GM19328 (cell line): ENCODE results near the gene KLHDC3.
A peak's percentile ranks its signal among the peaks of the same experiment; 100 is the strongest.
"Not testable (repeated sequence)": the region's sequence is repeated elsewhere in the genome, so short reads cannot be mapped to it uniquely, and the experiment has no call there.

Experiments
- ATAC-seq: cut with Tn5 transposase; IDR thresholded peaks from one replicate; pipeline ENCODE4 v1.9.1; 2021; ENCODE audit warnings: mild to moderate bottlenecking, moderate library complexity; ENCODE audit not compliant: unreplicated experiment

Gene KLHDC3

DNA sequence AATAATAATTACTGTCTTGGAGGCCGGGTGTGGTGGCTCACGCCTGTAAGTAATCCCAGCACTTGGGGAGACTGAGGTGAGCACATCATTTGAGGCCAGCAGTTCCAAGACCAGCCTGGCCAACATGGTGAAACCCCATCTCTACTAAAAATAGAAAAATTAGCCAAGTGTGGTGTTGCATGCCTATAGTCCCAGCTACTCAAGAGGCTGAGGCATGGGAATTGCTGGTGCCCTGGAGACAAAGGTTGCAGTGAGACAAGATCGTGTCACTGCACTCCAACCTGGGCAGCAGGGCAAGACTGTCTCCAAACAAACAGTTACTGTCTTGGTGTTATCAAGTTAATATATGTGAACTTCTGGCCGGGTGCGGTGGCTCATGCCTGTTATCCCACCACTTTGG is 12.3 kb downstream of the KLHDC3 start:
- ATAC-seq: no peak

DNA sequence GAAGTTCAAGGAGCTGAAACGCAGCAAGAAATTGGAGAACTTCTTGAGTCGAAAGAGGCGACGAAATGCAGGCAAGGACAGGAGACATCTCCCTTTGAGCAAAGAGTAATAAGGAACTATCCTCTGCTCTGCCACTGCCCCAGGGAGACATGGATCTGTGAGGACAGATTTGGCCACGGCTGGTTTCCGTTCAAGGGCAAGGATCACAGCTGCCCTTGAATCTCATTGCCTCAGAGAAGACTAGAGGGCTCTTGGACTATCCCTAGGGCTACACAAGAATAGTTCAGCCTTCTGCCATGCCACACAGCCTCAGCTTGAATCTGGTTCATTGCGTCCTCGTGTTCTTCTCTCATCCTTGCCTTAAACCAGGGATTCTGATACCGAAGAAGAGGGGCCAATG is 15.1 kb downstream of the KLHDC3 start:
- ATAC-seq: no peak

DNA sequence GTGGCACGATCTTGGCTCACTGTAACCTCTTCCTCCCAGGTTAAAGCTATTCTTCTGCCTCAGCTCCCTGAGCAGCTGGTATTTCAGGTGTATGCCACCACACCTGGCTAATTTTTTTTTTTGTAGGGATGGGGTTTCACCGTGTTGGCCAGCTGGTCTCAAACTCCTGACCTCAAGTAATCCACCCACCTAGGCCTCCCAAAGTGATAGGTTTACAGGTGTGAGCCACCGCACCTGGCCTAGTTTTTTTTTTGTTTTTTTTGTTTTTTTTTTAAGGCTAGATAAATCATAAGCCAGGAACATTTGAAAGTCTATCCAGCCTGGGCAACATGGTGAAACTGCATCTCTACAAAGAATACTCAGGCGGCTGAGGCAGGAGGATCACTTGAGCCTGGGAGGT is 18.3 kb downstream of the KLHDC3 start:
- no peak for ATAC-seq

DNA sequence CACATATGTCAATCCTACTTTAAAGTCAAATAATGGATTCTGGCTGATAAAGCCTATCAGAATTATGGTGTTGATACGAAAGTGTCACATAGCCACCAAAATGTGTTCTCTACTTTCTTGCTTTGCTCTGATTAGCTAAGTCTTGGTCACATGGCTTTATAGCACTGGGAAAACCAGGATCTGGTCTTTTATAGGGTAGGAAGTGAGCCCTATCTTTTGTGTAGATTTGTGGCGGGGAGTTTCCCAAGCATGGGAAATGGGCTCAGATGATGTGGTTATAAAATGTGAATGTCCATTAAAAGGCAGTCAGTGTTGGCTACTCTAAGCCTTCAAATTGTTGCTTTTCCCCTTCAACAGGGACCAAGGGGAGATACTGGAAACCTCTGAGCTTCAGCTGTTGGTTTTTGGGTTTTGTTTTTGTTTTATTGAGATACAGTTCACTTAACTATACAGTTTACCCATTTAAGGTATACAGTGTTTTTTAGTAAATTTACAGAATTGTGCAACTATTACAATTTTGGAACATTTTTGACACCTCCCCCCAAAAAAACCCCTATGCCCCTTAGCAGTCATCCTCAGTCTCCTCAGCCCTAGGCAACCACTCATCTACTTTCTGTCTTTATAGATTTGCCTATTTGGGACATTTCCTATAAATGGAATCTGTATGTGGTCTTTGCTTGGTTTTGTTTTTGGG is 19.6 kb downstream of the KLHDC3 start:
- no peak for ATAC-seq

DNA sequence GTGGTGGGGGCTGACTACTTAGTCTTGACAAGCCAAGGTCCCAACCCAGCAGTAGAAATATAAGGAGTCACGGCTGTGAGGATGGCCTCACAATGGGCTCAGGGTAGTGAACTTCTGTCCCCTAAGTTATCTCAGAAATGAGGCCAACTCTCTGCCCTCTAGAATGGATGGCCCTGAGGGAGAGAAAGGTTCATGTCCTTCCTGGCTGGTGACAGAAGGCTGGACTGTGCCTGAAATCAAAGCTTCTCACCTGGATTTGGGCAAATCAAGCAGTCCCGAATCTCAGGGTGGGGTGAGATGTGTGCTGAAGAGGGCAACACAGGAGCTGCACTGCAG is 20.1 kb downstream of the KLHDC3 start:
- no peak for ATAC-seq

DNA sequence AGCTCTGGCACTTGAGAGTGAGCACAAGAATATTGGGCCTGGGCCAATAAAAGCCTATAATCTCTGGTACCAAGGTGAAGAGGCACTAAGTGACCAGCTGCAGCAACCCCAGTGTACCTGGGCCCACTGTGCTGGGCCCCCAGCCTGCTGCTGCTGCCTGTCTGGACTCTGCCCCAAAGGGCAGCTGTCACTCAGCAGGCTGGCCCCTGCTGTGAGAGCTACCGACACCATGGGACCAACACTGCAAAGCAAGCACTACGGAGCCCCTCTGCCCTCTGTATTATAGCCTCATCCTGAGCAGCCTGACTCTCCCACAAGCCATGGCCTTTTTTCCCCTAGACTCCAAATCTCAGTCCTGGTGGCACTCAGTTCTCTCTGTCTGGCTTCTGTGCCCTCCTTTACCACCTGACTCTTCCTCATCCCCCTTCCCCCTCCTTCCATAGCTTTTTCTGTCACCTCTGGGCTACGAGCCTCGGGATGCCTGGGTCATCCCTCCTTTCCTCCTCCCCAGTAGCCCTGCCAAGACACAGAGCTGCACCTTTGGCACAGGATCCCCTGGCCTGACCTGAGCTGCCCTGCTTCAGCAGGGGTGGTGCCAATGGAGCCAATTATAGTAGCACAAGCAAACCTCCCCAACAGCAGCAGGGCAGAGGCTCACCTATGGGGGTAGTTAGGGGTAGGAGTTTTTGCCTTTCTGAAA is 21.6 kb downstream of the KLHDC3 start:
- ATAC-seq: no peak

DNA sequence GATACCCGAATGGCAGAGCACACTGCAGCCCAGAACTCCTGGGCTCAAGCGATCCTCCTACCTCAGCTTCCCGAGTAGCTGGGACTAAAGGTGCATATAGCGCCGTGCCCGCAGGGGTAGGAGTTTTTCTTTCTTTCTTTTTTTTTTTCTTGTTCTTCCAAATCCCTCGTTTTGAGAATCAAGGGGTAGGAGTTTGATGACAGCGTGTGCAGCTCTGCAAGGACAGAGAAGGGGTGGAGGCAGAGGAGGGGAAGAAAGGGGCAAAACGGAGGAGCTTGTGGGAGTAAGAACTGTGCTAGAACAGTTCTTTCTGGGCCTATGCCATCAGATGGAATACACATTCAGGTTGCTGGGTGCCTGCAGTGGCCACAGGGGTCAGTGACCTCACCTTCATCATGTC is 22.7 kb downstream of the KLHDC3 start:
- ATAC-seq: no peak

DNA sequence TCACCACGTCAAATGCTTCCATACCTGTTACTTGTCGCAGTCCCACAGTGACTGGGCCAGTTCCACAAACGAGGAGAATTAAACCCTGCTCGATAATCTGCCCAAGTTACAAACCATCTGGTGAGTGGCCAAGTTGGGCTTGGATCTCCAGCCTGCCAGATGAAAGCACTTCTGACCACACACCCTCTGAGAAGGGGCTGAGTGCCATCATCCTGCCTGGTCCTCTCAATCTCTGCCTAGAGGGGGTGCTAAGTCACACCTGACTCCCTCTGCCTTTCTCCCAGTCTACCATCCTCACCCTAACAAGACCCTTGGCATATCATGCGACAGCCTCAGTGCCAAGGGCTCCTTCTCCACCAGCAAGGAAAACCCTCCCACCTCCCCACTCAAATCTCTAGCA is 23.1 kb downstream of the KLHDC3 start:
- no peak for ATAC-seq

DNA sequence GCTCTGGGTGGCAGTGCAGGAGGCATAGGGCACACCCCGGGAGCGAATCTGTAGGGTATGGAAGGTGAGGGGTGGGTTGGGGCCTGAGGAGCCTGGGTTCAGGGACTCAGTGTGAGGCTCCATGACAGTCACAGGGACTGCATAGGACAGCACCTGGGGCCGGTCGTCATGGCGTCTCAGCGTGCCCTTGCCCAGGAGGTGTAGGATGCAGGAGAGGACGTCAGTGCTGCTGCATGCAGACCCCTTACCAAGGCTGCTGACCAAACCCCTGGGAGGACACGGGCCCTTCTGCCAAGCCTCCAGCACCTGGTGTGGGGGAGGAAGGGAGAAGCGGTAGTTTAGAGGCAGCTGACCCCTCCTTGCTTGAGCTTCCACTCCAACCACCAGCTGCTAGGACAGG is 23.7 kb downstream of the KLHDC3 start:
- no peak for ATAC-seq

DNA sequence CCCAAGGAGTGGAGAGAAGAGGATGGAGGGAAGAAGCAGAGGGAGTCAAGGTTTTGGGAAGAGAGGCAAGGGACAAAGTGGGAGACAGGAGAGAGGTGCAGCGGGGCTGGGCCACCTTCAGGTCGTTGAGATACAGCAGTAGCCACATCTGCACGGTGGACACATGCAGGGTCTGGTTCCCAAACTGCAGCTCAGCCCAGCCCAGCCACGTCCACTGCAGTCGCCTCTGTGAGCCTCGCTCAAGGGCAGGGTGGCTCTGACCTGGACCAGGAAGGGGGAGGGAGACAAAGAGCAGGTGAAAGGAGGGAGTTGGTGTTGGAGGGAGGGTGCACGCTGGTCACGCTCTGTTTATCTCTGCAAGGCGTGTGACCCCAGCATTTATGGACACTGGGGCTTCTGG is 24.7 kb downstream of the KLHDC3 start:
- ATAC-seq: no peak

DNA sequence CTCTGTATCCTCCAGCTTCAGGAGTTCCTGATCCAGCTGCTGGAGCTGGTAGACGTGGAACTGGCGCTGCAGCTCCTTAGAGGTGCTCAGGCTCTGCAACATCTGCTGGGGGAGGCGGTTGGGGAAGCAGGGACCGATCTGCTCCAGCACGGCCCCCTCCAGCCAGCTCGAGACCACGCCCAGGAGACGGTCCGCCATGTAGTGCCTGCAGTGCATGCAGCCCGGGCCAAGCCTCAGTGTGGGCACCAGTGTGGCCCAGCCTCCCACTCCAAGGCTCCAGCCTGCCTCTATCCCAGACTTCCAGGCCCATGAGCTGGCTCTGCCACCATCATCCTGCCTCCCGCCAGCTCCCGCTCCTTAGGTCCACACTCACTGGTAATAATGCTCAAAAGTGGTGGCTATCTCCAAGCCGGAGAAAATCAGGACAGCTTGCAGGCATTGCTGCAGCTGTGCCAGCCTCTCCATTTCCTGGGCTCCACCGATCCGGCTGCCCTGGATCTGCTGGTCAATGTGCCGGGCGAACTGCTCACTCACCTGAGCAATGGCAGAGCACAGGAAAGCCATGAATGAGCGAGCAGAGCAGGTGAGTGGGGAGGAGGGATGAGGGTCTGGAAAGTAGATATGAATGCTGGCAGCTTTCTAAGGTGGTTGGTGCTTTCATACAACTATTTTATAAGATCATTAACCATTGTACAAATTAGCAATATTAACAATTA is 26.7 kb downstream of the KLHDC3 start:
- no peak for ATAC-seq

DNA sequence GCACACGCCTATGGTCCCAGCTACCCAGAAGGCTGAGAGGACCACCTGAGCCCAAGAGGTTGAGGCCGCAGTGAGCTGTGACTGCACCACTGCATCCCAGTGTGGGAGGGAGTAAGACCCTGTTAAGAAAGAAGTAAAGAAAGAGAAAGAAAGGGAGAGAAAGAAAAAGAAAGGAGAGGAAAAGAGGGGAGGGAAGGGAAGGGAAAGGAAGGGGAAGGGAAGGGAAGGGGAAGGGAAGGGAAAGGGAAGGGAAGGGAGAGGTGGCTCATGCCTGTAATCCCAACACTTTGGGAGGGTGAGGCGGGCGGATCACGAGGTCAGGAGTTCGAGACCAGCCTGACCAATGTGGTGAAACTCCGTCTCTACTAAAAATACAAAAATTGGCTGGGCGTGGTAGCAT is 27.4 kb downstream of the KLHDC3 start:
- ATAC-seq: not testable (repeated sequence)

DNA sequence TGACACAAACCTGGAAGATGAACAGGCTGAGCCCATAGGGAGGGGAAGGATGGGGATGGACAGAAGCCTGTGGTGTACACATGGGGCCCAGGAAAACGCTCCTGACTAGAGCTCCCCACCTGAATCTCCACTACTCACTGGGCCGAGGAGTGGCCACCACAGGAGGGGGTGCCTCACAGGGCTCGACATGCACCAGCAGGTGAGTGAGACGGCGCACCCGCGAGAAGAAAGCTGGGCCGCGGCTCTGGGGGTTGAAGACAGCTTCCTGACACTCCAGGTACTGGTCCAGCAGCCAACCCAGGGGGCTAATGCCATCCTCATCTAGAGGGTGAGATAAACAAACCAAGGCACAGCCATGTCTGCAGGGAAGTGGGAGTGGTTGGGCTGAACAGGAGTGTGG is 29.3 kb downstream of the KLHDC3 start:
- no peak for ATAC-seq

DNA sequence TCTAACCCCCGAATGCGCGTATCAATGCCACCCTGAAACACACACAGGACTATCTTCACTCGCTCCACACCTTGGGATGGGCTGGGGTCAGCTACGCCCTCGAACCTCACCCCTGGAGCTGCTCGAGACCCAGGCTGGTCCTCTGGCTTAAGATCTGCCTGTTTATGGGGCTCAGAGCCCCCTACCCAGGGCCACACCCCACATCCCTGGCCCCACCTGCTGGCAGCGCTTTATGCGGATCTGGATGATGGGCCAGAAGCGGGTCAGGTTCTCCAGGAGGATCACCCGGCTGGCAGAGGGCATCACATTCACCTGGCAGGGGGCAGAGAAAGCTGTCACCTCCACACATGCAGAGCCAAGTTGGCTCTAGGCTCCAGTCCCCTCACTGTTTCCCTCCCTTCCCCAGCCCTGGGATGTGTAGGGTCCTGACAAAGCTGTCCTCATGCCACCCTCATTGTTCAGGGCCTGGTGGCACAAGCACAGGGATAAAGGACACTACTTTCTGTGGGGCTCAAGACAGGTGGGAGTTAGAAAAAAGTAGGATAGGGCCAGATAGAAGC is 31.4 kb downstream of the KLHDC3 start:
- no peak for ATAC-seq

DNA sequence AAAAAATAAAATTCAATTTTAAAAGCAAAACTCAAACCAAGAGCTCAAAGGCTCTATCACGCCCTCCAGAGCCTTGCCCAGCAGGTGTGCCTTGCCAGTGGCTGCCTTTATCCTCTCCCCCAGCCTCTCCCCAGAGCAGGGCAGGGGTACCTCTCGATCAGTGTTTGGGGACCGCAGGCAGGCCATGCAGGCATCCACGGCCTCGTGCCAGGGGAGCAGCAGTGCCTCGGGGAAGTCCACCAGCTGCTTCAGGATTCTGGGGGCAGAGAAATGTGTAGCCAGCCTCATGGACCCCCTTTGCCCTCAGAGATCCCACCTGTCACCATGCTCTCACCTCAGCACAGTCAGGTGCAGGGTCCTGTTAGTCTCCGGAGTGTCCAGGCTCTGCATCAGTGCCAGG is 33.9 kb downstream of the KLHDC3 start:
- ATAC-seq: no peak

DNA sequence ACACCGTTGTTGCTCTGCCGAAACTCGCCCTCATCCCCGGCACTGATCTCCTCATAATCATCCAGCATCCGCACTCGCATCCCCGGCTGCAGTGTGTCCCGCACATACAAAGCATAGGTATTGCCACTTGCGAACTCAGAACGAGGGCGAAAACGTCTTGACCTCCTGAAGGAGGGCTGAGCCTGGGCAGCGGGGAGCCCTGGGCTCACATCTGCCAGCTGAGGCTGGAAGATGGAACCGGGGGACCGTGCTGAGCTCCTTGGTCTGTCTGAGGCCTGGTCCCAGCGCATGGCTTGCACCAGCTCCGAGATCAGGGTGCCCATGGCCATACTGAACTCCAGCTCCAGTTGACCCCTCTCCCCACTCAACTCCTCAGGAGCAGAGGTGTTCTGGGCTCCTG is 36.9 kb downstream of the KLHDC3 start:
- no peak for ATAC-seq

DNA sequence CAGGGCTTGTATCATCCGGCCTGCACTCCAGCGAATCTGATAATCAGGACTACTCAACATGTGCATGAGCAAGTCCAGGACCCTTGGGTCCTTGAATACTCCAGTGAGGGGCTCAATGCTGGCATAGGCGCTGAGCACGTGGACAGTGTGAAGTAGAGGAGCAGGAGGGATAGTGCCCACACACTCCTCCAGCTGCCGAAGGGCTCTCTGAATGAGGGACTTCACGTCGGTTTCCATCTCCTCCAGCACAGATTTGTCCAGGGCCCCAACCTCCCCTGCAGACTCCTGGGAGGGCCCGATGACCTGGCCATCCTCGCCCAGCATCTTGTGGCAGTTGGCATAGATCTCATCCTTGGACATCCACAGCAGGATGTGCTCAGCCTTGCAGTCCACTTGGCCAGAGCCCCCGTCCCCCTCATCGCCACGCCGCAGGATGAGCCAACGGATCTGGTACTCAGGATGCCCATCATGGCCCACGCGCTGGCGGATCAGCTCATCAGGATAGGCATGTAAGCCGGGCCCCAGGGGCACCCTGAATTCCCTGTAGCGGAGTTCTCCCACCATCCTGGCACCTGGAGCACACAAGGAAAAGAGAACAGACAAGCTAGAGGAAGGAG is 38.3 kb downstream of the KLHDC3 start:
- no peak for ATAC-seq

DNA sequence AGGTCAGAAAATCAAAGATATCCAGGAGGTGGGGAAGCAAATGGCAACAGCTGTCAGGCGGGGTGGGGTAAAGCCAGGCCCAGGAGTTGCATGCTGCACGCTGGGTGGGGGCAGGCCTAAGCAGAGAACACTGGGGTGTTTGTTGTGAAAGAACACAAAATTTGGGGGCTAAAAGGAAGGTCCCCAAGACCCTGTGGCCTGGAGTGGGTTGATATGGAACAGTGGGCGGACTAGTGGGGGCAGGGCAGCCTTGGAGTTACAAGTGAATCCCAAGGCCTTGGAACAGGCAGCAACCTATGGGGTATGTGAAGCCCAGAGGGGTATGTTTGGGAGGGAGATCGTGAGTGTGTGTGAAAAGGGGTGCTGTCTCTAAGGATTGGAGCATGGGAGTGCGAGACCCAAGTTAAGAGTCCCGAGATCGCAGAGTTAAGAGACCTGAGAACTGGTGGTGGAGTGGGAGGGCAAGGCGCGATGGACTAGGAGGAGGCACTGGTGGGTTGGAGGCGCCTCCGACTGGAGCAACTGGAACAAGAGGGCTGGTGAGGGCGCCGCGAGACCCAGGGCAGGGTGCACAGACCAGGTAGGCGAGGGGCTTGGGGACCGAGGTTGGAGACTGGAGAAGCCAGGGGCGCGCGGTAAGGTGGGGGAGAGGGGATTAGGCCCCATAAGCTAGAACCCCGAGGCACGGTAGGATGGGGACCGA is 38.9 kb downstream of the KLHDC3 start:
- no peak for ATAC-seq

DNA sequence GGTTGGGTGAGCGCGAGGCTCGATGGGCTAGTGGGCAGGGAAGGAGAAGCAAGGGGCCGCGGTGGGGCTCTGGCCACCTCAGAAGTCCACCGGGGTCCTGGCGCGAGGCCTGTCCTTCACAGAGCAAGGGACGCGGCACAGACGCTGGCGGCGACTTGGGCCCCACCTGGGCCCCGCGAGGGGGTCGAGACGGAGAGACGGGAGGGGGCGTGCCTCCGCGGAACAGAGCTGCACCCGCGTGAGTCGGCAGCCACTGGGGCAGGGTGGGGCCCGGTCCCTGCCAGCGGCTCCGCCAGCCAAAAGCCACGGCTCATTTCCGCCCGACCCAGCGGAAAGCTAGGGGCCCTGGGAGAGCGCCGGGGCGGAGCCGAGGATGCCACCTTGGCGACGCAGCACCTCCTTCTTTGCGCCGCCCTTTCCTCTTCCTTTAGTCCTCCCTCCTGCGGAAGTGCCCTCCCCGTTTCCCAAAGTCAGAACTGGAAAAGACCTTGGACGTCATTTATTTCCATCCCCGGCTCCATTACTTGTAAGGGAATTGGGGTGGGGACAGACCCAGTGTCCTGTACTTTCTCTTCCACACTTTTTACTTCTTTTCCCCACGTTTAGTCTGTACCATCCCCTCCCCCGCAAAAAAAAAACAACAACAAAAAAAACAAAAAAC is 39.6 kb downstream of the KLHDC3 start, which contains the start of gene CUL7:
Gene CUL7 (minus strand): TSS at position 307 of the 661 bp plus-strand sequence. CDS start 1,063 bp downstream, outside the sequence.
- ATAC-seq: peak; percentile 91
